Measurements from ENCODE around the gene EQTN.

Gene EQTN

GRCh38 chr9:27304521-27304920 lies 7.6 kb upstream of the EQTN start:
- DNase-seq (ENCODE audit: insufficient read length, low spot score) = no peak
- no peak for TF ChIP-seq POU2F2 (IDR thresholded peaks at IDR 0.05; ENCODE audit: low read depth, low read length)
- no peak for TF ChIP-seq SPI1 (IDR thresholded peaks at IDR 0.05; ENCODE audit: low read depth, low read length)
- FAIRE-seq = no peak

GRCh38 chr9:27303219-27303618 lies 6.3 kb upstream of the EQTN start:
- DNase-seq (ENCODE audit: insufficient read length, low spot score) (no peak), FAIRE-seq (no peak)
- TF ChIP-seq POLR2A (IDR thresholded peaks at IDR 0.05; ENCODE audit: low read depth, low read length) (no peak), POLR2AphosphoS5 (IDR thresholded peaks at IDR 0.05; ENCODE audit: low read depth, low read length) (no peak), POU2F2 (IDR thresholded peaks at IDR 0.05; ENCODE audit: low read depth, low read length) (no peak), PAX5 (IDR thresholded peaks at IDR 0.05; ENCODE audit: insufficient read depth, low read length, severe bottlenecking) (no peak), TAF1 (IDR thresholded peaks at IDR 0.05; ENCODE audit: low read depth, low read length) (no peak), SPI1 (IDR thresholded peaks at IDR 0.05; ENCODE audit: low read depth, low read length) (no peak)

GRCh38 chr9:27293996-27294395 lies 3.0 kb downstream of the EQTN start:
- FAIRE-seq = no peak
- DNase-seq (ENCODE audit: insufficient read length, low spot score) = no peak
- no peak for TF ChIP-seq TAF1 (IDR thresholded peaks at IDR 0.05; ENCODE audit: low read depth, low read length)
- no peak for TF ChIP-seq POU2F2 (IDR thresholded peaks at IDR 0.05; ENCODE audit: low read depth, low read length)
- no peak for TF ChIP-seq SPI1 (IDR thresholded peaks at IDR 0.05; ENCODE audit: low read depth, low read length)
- no peak for TF ChIP-seq PAX5 (IDR thresholded peaks at IDR 0.05; ENCODE audit: insufficient read depth, low read length, severe bottlenecking)
- no peak for TF ChIP-seq POLR2A (IDR thresholded peaks at IDR 0.05; ENCODE audit: low read depth, low read length)
- no peak for TF ChIP-seq POLR2AphosphoS5 (IDR thresholded peaks at IDR 0.05; ENCODE audit: low read depth, low read length)

GRCh38 chr9:27292659-27293405 lies 4.1 kb downstream of the EQTN start:
- FAIRE-seq (no peak), DNase-seq (ENCODE audit: insufficient read length, low spot score) (no peak)
- TF ChIP-seq TAF1 (IDR thresholded peaks at IDR 0.05; ENCODE audit: low read depth, low read length) = no peak
- no peak for TF ChIP-seq SPI1 (IDR thresholded peaks at IDR 0.05; ENCODE audit: low read depth, low read length)
- TF ChIP-seq POLR2AphosphoS5 (IDR thresholded peaks at IDR 0.05; ENCODE audit: low read depth, low read length) = no peak
- TF ChIP-seq POLR2A (IDR thresholded peaks at IDR 0.05; ENCODE audit: low read depth, low read length) = no peak
- TF ChIP-seq POU2F2 (IDR thresholded peaks at IDR 0.05; ENCODE audit: low read depth, low read length) = no peak
- TF ChIP-seq PAX5 (IDR thresholded peaks at IDR 0.05; ENCODE audit: insufficient read depth, low read length, severe bottlenecking) = no peak

GRCh38 chr9:27291292-27291691 lies 5.7 kb downstream of the EQTN start:
- no peak for DNase-seq (ENCODE audit: insufficient read length, low spot score)
- FAIRE-seq = no peak
- no peak for TF ChIP-seq PAX5 (IDR thresholded peaks at IDR 0.05; ENCODE audit: insufficient read depth, low read length, severe bottlenecking)
- no peak for TF ChIP-seq POLR2AphosphoS5 (IDR thresholded peaks at IDR 0.05; ENCODE audit: low read depth, low read length)
- no peak for TF ChIP-seq POLR2A (IDR thresholded peaks at IDR 0.05; ENCODE audit: low read depth, low read length)
- no peak for TF ChIP-seq SPI1 (IDR thresholded peaks at IDR 0.05; ENCODE audit: low read depth, low read length)
- TF ChIP-seq TAF1 (IDR thresholded peaks at IDR 0.05; ENCODE audit: low read depth, low read length) = no peak
- no peak for TF ChIP-seq POU2F2 (IDR thresholded peaks at IDR 0.05; ENCODE audit: low read depth, low read length)

- DNase-seq (ENCODE audit: insufficient read length, low spot score) (no peak), FAIRE-seq (no peak)
- TF ChIP-seq TAF1 (IDR thresholded peaks at IDR 0.05; ENCODE audit: low read depth, low read length) (no peak), SPI1 (IDR thresholded peaks at IDR 0.05; ENCODE audit: low read depth, low read length) (no peak), PAX5 (IDR thresholded peaks at IDR 0.05; ENCODE audit: insufficient read depth, low read length, severe bottlenecking) (no peak), POLR2AphosphoS5 (IDR thresholded peaks at IDR 0.05; ENCODE audit: low read depth, low read length) (no peak), POLR2A (IDR thresholded peaks at IDR 0.05; ENCODE audit: low read depth, low read length) (no peak), POU2F2 (IDR thresholded peaks at IDR 0.05; ENCODE audit: low read depth, low read length) (no peak)
These were observed 14.7 kb downstream of the EQTN start for GRCh38 chr9:27282269-27282668.

GRCh38 chr9:27280860-27281259 lies 16.1 kb downstream of the EQTN start:
- TF ChIP-seq POLR2AphosphoS5 (IDR thresholded peaks at IDR 0.05; ENCODE audit: low read depth, low read length) = no peak
- DNase-seq (ENCODE audit: insufficient read length, low spot score) (no peak), FAIRE-seq (no peak)

- FAIRE-seq = no peak
- TF ChIP-seq POU2F2 (IDR thresholded peaks at IDR 0.05; ENCODE audit: low read depth, low read length) (no peak), POLR2A (IDR thresholded peaks at IDR 0.05; ENCODE audit: low read depth, low read length) (no peak), POLR2AphosphoS5 (IDR thresholded peaks at IDR 0.05; ENCODE audit: low read depth, low read length) (no peak), SPI1 (IDR thresholded peaks at IDR 0.05; ENCODE audit: low read depth, low read length) (no peak), PAX5 (IDR thresholded peaks at IDR 0.05; ENCODE audit: insufficient read depth, low read length, severe bottlenecking) (no peak), TAF1 (IDR thresholded peaks at IDR 0.05; ENCODE audit: low read depth, low read length) (no peak)
These were observed 16.7 kb downstream of the EQTN start for GRCh38 chr9:27280249-27280648.

GRCh38 chr9:27279611-27280010 lies 17.3 kb downstream of the EQTN start:
- FAIRE-seq (no peak), DNase-seq (ENCODE audit: insufficient read length, low spot score) (no peak)
- no peak for TF ChIP-seq PAX5 (IDR thresholded peaks at IDR 0.05; ENCODE audit: insufficient read depth, low read length, severe bottlenecking)

More at GRCh38 chr9:27280249-27280648, 16.7 kb downstream of the EQTN start:
- DNase-seq (ENCODE audit: insufficient read length, low spot score) = no peak

GRCh38 chr9:27278374-27278773 lies 18.6 kb downstream of the EQTN start:
- DNase-seq (ENCODE audit: insufficient read length, low spot score) (no peak), FAIRE-seq (no peak)
- TF ChIP-seq PAX5 (IDR thresholded peaks at IDR 0.05; ENCODE audit: insufficient read depth, low read length, severe bottlenecking) = no peak
- TF ChIP-seq TAF1 (IDR thresholded peaks at IDR 0.05; ENCODE audit: low read depth, low read length) = no peak

Data from GM12891 (cell line).